DMS153 treated with DMSO at 0.1 percent for 48 hours (cell line): ENCODE data around the gene MYO15A.
"Not testable (repeated sequence)": the region's sequence is repeated elsewhere in the genome, so short reads cannot be mapped to it uniquely, and the experiment has no call there.

Experiments
- DNase-seq: peaks from one replicate; lab custom pipeline; 2025; ENCODE audit not compliant: unreplicated experiment; lab: John Stamatoyannopoulos, UW

The MYO15A gene

GRCh38 chr17:18206962-18207361, 98.4 kb downstream of the MYO15A start:
- no peak for DNase-seq

- DNase-seq: no peak
These were observed 99.5 kb downstream of the MYO15A start for GRCh38 chr17:18208092-18208491.

- DNase-seq: no peak
These were observed 105.2 kb downstream of the MYO15A start for GRCh38 chr17:18213666-18214270.

GRCh38 chr17:18216906-18217305, 108.3 kb downstream of the MYO15A start:
- DNase-seq: not testable (repeated sequence)

GRCh38 chr17:18217412-18218015, 109.0 kb downstream of the MYO15A start:
- peak; percentile 4 for DNase-seq

- DNase-seq: no peak
These were observed 110.3 kb downstream of the MYO15A start for GRCh38 chr17:18218756-18219415.

- no peak for DNase-seq
These were observed 115.5 kb downstream of the MYO15A start for GRCh38 chr17:18224053-18224386.

GRCh38 chr17:18224387-18225120, 116.0 kb downstream of the MYO15A start:
- no peak for DNase-seq

- peak; percentile 14 for DNase-seq
These were observed 116.6 kb downstream of the MYO15A start, which contains the start of gene LLGL1 for GRCh38 chr17:18225121-18225641. Gene LLGL1 (plus strand): TSS chr17:18225635. CDS start chr17:18225683, 48 bp downstream.

GRCh38 chr17:18225642-18226283, 117.2 kb downstream of the MYO15A start:
- no peak for DNase-seq

- no peak for DNase-seq
These were observed 117.9 kb downstream of the MYO15A start for GRCh38 chr17:18226284-18226945.

GRCh38 chr17:18227635-18228034, 119.1 kb downstream of the MYO15A start:
- DNase-seq: no peak

- no peak for DNase-seq
These were observed 119.7 kb downstream of the MYO15A start for GRCh38 chr17:18228176-18228682.

- no peak for DNase-seq
These were observed 120.7 kb downstream of the MYO15A start for GRCh38 chr17:18229254-18229653.
